Stimulated activated CD8-positive, alpha-beta memory T cell treated with anti-CD3 and anti-CD28 coated beads, Interleukin-12 subunit alpha, Interleukin-12 subunit beta, amount 100 ng/mL, for 1 hour (primary cell): ENCODE data around the gene CALN1.
"Not testable (repeated sequence)": the region's sequence is repeated elsewhere in the genome, so short reads cannot be mapped to it uniquely, and the experiment has no call there.

Source experiments
- DNase-seq: peaks from one replicate; pipeline ENCODE4 v3.0.0-alpha.2; 2020; ENCODE audit warnings: low read depth

CALN1 gene

DNA sequence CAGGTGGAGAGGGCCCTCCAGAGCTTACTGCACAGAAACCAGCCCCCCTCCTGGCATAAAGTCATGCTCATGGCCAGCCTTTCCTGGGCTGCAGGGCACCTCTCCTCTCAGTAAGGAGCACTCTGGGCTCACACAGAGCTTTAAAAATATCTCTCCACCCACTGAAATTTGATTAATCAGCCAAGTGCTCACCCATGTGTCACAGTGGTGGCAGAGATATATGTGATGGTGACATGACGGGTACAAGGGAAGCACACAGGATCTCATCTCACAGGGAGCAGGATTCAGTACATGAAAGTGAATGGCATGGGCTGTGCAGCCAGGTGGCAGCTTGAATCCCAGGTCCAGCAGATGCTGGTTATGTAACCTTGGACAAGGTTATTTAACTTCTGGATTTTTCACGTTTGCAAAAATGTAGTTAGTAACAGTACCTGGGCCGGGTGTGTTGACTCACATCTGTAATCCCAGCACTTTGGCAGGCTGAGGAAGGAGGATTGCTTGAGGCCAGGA lies 144.8 kb downstream of the CALN1 start:
- DNase-seq = no peak

- no peak for DNase-seq
Measured at GRCh38 chr7:72266771-72267170, 145.4 kb downstream of the CALN1 start.

DNA sequence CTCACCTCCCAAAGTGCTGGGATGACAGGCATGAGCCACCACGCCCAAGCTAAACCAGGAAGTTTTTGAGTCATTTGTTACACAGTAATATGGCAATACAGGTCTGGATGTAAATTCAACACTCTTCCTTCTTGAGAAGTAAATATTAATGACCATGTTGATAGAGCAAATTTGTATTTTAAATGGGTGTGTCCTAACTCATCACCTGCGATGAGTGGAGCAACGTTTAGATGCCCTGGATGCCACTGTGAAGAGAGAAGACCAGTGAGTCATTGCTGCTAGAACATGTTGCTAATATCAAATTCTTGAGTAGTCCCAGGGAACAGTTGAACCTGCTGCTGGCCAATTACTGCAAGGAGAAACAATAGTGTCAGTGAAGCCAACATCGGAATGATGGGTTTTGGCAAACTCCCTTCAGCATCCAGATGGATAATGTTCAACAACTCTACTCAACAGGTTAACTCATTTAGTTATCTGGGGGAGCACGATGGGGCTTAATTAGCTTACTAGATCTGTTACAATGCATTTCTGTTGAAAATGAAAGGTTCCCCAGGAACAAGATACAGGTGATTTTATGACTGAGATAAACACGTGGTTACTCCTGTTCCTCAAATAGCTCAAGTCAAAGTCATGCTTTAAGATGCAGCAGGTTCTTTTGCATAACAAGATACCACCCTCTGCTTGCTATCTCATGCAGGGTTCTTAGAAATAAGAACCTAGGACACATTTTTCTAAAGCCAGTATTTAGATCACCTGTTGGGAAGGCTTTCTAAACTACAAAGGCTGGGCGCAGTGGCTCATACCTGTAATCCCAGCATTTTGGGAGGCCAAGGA lies 146.8 kb downstream of the CALN1 start:
- DNase-seq = no peak

DNA sequence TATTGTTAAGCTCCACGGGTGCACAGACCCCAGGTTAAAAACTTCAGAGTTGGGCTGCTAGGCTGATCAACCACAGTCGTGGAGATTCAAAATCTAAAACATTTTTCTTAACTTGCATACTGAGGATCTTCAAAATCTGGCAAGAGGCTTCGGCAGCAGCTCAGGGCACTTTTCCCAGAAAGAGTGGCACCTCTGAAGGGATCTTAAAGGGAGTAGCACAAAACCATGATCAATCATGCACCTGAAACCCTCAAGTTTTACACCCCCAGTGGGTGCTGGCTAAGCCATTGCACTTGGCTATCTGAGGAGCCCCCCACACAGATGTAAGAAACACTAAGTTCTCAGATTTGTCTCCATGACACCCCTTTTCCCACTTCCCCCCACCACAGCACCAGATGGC lies 151.7 kb downstream of the CALN1 start:
- DNase-seq = no peak

- no peak for DNase-seq
Measured at GRCh38 chr7:72258074-72258473, 154.1 kb downstream of the CALN1 start.

DNA sequence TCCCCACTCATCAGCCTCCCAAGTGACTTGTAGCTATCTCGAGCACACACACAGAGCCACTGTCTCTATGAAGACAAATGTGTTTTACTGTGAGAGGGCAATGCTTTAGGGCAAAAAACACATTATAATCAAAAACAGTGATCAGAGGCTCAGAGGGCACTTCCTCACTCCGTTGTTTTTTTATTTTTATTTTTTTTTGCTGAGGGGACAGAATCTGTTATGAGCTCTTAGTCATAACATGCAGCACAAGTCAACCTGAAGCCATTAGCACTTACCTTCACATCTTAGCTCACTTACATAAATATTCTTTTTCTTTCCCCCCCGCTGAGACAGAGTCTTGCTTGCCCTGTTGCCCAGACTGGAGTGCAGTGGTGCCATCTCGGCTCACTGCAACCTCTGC lies 157.7 kb downstream of the CALN1 start:
- no peak for DNase-seq

DNA sequence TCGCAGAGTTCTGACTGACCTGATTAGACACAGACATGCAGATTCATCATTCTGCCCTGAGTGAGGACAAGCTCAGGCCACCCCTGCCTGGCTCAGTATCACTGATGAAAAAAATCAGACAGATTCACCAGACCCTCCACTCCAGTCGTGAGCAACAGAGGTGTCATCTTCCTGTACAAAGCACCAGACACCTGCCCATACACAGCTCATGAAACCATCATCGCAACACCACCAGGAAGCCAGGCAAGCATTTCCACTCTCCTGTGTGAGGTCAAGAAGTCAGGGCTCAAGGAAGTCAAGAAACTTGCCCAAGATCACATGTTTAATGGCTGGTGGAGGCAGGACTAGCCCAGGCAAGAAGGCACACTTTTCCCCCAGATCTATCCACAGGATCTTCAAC lies 163.0 kb downstream of the CALN1 start:
- no peak for DNase-seq

GRCh38 chr7:72244826-72245398 lies 167.2 kb downstream of the CALN1 start:
- no peak for DNase-seq

GRCh38 chr7:72243329-72243728 lies 168.8 kb downstream of the CALN1 start:
- DNase-seq = no peak

DNA sequence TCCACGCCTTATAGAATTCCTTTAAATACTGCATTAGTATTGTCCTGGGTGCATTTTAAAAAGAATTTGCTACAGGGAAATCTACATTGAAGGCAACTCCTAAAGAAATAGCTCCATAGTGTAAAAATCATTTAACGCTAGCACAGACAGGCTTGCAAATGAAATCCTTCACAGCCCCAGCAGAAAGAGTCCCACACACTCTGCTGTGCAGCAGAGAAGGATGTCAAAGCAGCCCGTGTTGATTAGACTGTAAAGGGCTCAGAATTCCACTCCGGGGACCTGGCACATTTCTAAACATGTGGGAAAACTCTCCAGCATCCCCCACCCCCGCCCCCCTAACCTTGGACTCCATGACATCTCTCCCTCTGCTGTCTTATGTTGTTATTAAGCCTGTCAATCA lies 176.8 kb downstream of the CALN1 start:
- no peak for DNase-seq

DNA sequence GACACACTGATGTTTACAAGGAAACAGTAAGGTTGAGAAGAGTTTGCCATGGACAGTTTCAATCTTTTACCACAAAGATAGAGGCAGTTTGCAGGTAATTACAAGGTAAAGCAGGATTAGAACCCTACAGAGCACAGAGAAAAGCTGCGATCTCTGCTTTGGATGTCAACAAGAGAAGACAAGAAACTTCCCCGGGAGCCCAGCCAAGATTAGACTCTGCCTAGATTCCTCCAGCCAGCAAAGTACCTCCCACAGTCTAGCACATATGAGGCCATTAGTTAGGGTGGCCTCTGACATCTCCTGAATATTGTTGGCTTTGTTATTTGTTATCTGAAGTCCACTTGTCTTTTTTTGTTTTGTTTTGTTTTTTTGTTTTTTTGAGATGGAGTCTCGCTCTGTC lies 178.1 kb downstream of the CALN1 start:
- DNase-seq = no peak

GRCh38 chr7:72230281-72230680 lies 181.9 kb downstream of the CALN1 start:
- no peak for DNase-seq

GRCh38 chr7:72223351-72223750 lies 188.8 kb downstream of the CALN1 start:
- no peak for DNase-seq

GRCh38 chr7:72222136-72222535 lies 190.0 kb downstream of the CALN1 start:
- DNase-seq = no peak

GRCh38 chr7:72219500-72219899 lies 192.6 kb downstream of the CALN1 start:
- no peak for DNase-seq

DNA sequence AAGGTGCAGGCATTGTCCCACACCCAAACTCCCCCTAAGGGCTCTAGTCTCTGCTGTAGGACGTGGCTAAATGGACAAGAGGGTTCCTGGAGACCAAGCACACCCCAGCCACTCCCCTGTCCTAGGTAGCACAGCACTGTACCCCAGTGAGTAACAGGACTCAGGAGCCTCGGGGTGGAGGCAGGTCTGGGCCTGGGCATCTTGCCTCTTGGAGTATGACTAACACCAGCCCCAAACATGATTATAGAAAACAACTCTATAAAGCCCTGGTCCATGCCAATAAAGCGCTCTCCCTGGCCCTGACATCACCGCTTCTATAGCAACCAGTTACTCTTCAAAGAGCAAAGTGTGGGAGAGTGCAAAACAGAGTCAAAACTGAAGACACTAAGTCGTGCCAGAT lies 195.0 kb downstream of the CALN1 start:
- no peak for DNase-seq

- no peak for DNase-seq
Measured at GRCh38 chr7:72213769-72214168, 198.4 kb downstream of the CALN1 start.

GRCh38 chr7:72213081-72213480 lies 199.1 kb downstream of the CALN1 start:
- DNase-seq = no peak

GRCh38 chr7:72211175-72211574 lies 201.0 kb downstream of the CALN1 start:
- DNase-seq = no peak

DNA sequence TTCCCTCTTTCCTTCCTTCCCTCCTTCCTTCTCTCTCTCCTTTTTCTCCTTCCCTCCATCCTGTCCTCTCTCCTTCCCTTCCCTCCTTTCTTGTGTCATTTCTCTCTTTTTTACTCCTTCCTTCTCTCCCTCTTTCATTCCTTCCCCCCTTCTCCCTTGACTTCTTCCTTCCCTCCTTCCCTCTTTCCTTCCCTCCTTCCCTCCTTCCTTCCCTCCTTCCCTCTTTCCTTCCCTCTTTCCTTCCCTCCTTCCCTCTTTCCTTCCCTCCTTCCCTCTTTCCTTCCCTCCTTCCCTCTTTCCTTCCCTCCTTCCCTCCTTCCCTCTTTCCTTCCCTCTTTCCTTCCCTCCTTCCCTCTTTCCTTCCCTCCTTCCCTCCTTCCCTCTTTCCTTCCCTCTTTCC lies 203.1 kb downstream of the CALN1 start:
- DNase-seq = not testable (repeated sequence)

GRCh38 chr7:72196176-72196575 lies 216.0 kb downstream of the CALN1 start:
- no peak for DNase-seq

GRCh38 chr7:72190919-72191318 lies 221.2 kb downstream of the CALN1 start:
- DNase-seq = no peak

GRCh38 chr7:72190146-72190545 lies 222.0 kb downstream of the CALN1 start:
- DNase-seq = no peak

DNA sequence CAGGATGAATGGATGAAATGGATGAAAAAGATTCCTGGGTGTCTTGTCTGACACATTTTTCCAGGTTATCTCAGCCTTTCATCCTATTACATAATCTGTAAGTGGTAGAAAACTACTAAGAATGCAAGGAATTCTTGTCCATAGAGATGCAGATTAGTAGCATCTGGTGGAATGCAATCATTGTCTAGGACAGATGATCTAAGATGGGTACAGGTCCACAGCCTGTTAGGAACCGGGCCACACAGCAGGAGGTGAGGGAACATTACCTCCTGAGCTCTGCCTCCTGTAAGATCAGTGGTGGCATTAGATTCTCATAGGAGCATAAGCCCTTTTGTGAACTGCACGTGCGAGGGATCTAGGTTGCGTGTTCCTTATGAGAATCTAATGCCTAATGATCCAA lies 225.0 kb downstream of the CALN1 start:
- no peak for DNase-seq
